GM23338 (cell line): ENCODE measurements around the gene KLHL22. TPM values are rescaled to one million over a fixed set of nuclear protein-coding genes. Genes with fewer than 3 reads are reported as not detected.
"Not testable (repeated sequence)": the region's sequence is repeated elsewhere in the genome, so short reads cannot be mapped to it uniquely, and the experiment has no call there.

Experiments used
- ATAC-seq: fragments of 200-7000 bp; cut with Tn5 transposase; 3 replicates; pipeline ENCODE4 v1.9.1; 2020
- DNase-seq: peaks from one replicate; pipeline ENCODE4 v3.0.0-alpha.2; 2015; ENCODE audit warnings: low spot score
- H2AFZ ChIP-seq: fragments of 200-600 bp; sonication (generic); 2 replicates; pipeline ENCODE4 v1.8.0; 2016; ENCODE audit warnings: antibody characterized with exemption, mild to moderate bottlenecking, moderate library complexity
- H3F3A ChIP-seq: fragments of 200-600 bp; sonication (generic); replicated peaks from 2 replicates; pipeline ENCODE4 v1.8.0; 2017; ENCODE audit warnings: antibody characterized with exemption, mixed run types, low read depth
- H3K27ac ChIP-seq: fragments of 200-600 bp; sonication (generic); 2 replicates; pipeline ENCODE4 v1.6.1; 2016; ENCODE audit warnings: low read depth
- H3K27me3 ChIP-seq: fragments of 200-600 bp; sonication (generic); 2 replicates; pipeline ENCODE4 v1.8.0; 2016; ENCODE audit warnings: mild to moderate bottlenecking, mixed run types, moderate library complexity; ENCODE audit not compliant: insufficient read depth
- H3K36me3 ChIP-seq: fragments of 200-600 bp; sonication (generic); 2 replicates; pipeline ENCODE4 v1.8.0; 2016; ENCODE audit warnings: mild to moderate bottlenecking; ENCODE audit not compliant: insufficient read depth
- H3K4me1 ChIP-seq: fragments of 200-600 bp; sonication (generic); 2 replicates; pipeline ENCODE4 v1.8.0; 2016; ENCODE audit warnings: mild to moderate bottlenecking, moderate library complexity; ENCODE audit not compliant: insufficient read depth
- H3K4me2 ChIP-seq: fragments of 200-600 bp; sonication (generic); 2 replicates; pipeline ENCODE4 v1.7.1; 2017; ENCODE audit warnings: mixed run types
- H3K4me3 ChIP-seq: fragments of 200-600 bp; sonication (generic); 2 replicates; pipeline ENCODE4 v1.6.1; 2016; ENCODE audit warnings: mixed run types
- H3K79me2 ChIP-seq: fragments of 200-600 bp; sonication (generic); replicated peaks from 2 replicates; pipeline ENCODE4 v1.8.0; 2017; ENCODE audit warnings: mild to moderate bottlenecking; ENCODE audit not compliant: insufficient read depth
- H3K9me2 ChIP-seq: fragments of 200-600 bp; sonication (generic); 2 replicates; pipeline ENCODE4 v1.8.0; 2017; ENCODE audit not compliant: insufficient read depth
- H4K20me1 ChIP-seq: fragments of 200-600 bp; sonication (generic); replicated peaks from 2 replicates; pipeline ENCODE4 v1.8.0; 2017; ENCODE audit warnings: mild to moderate bottlenecking; ENCODE audit not compliant: insufficient read depth
- H3K27ac Mint-ChIP-seq: 2 replicates; pipeline ENCODE4 v1.8.0; 2020; ENCODE audit warnings: inconsistent platforms, mild to moderate bottlenecking, moderate library complexity, mixed read lengths
- H3K27me3 Mint-ChIP-seq: 3 replicates; pipeline ENCODE4 v1.8.0; 2022; ENCODE audit warnings: low read depth, mild to moderate bottlenecking, moderate library complexity, mixed read lengths, inconsistent platforms; ENCODE audit not compliant: insufficient read depth, poor library complexity
- H3K36me3 Mint-ChIP-seq: 3 replicates; pipeline ENCODE4 v1.8.0; 2021; ENCODE audit warnings: low read depth, mild to moderate bottlenecking, inconsistent platforms, moderate library complexity, mixed read lengths
- H3K4me1 Mint-ChIP-seq: 3 replicates; pipeline ENCODE4 v1.8.0; 2020; ENCODE audit warnings: mild to moderate bottlenecking, inconsistent platforms, mixed read lengths
- H3K4me3 Mint-ChIP-seq: 3 replicates; pipeline ENCODE4 v1.8.0; 2021; ENCODE audit warnings: moderate library complexity, mild to moderate bottlenecking, inconsistent platforms, mixed read lengths
- H3K9me3 Mint-ChIP-seq: 3 replicates; pipeline ENCODE4 v1.8.0; 2020; ENCODE audit warnings: moderate library complexity, mild to moderate bottlenecking, inconsistent platforms, mixed read lengths
- CREB1 ChIP-seq: fragments of 250-450 bp; sonication (Bioruptor Pico); IDR thresholded peaks from 2 replicates; pipeline ENCODE4 v1.5.0; 2020; ENCODE audit warnings: low read depth, mild to moderate bottlenecking, moderate library complexity
- ETS1 ChIP-seq: IDR thresholded peaks from 2 replicates; pipeline ENCODE4 v1.6.1; 2016; ENCODE audit warnings: antibody characterized with exemption
- EZH2 ChIP-seq: fragments of 200-600 bp; sonication (generic); IDR thresholded peaks from one replicate; pipeline ENCODE4 v1.8.0; 2017; ENCODE audit warnings: antibody characterized with exemption, mild to moderate bottlenecking, low read depth; ENCODE audit not compliant: unreplicated experiment
- JUNB ChIP-seq: IDR thresholded peaks from one replicate; pipeline ENCODE4 v1.6.1; 2016; ENCODE audit warnings: antibody characterized with exemption; ENCODE audit not compliant: unreplicated experiment
- NANOG ChIP-seq: IDR thresholded peaks from 2 replicates; pipeline ENCODE4 v1.6.1; 2016; ENCODE audit warnings: antibody characterized with exemption, borderline replicate concordance
- REST ChIP-seq: IDR thresholded peaks from one replicate; pipeline ENCODE4 v1.6.1; 2018; ENCODE audit warnings: antibody characterized with exemption; ENCODE audit not compliant: unreplicated experiment
- polyA plus RNA-seq: library from polyadenylated mRNA; unstranded; fragments of >200 nt; fragmentation: Nextera tagmentation; extraction: Ambion mirVana; gene quantifications from 2 replicates; pipeline ENCODE4 v1.2.1, GENCODE V29; 2016
- total RNA-seq: library from RNA; depleted of rRNA; stranded (reverse); fragments of >200 nt; shearing (Covaris generic); gene quantifications from 2 replicates; pipeline ENCODE4 v1.2.3, GENCODE V29; 2014
- TF ChIP-seq, protein P1 (sequence below): fragments of 250-450 bp; sonication (Bioruptor Pico); IDR thresholded peaks from 2 replicates; pipeline ENCODE4 v1.5.0; 2020; ENCODE audit warnings: mild to moderate bottlenecking, moderate library complexity

Gene KLHL22
- total and polyA plus RNA-seq, 2 experiments from 2014 or later = 2.4 to 16.0 TPM

DNA sequence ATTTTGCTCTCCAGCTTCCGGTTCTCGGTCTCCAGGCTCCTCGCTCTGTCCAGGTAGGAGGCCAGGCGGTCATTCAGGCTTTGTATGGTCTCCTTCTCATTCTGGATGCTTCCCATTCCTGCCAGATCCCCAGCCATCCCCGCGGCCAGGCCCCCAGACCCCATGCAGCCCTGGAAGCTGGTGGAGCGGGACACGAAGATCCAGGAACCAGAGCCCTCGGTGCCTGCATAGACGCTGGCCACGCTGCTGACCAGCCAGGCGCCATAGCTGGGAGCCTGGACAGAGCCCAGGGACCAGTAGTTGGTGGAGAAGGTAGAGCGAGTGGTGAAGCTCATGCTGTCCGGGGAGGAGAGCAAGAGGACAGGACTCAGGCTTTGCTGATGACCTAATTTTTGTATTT is 11.8 kb downstream of the KLHL22 start (continued):
- TF ChIP-seq, protein P1, sequence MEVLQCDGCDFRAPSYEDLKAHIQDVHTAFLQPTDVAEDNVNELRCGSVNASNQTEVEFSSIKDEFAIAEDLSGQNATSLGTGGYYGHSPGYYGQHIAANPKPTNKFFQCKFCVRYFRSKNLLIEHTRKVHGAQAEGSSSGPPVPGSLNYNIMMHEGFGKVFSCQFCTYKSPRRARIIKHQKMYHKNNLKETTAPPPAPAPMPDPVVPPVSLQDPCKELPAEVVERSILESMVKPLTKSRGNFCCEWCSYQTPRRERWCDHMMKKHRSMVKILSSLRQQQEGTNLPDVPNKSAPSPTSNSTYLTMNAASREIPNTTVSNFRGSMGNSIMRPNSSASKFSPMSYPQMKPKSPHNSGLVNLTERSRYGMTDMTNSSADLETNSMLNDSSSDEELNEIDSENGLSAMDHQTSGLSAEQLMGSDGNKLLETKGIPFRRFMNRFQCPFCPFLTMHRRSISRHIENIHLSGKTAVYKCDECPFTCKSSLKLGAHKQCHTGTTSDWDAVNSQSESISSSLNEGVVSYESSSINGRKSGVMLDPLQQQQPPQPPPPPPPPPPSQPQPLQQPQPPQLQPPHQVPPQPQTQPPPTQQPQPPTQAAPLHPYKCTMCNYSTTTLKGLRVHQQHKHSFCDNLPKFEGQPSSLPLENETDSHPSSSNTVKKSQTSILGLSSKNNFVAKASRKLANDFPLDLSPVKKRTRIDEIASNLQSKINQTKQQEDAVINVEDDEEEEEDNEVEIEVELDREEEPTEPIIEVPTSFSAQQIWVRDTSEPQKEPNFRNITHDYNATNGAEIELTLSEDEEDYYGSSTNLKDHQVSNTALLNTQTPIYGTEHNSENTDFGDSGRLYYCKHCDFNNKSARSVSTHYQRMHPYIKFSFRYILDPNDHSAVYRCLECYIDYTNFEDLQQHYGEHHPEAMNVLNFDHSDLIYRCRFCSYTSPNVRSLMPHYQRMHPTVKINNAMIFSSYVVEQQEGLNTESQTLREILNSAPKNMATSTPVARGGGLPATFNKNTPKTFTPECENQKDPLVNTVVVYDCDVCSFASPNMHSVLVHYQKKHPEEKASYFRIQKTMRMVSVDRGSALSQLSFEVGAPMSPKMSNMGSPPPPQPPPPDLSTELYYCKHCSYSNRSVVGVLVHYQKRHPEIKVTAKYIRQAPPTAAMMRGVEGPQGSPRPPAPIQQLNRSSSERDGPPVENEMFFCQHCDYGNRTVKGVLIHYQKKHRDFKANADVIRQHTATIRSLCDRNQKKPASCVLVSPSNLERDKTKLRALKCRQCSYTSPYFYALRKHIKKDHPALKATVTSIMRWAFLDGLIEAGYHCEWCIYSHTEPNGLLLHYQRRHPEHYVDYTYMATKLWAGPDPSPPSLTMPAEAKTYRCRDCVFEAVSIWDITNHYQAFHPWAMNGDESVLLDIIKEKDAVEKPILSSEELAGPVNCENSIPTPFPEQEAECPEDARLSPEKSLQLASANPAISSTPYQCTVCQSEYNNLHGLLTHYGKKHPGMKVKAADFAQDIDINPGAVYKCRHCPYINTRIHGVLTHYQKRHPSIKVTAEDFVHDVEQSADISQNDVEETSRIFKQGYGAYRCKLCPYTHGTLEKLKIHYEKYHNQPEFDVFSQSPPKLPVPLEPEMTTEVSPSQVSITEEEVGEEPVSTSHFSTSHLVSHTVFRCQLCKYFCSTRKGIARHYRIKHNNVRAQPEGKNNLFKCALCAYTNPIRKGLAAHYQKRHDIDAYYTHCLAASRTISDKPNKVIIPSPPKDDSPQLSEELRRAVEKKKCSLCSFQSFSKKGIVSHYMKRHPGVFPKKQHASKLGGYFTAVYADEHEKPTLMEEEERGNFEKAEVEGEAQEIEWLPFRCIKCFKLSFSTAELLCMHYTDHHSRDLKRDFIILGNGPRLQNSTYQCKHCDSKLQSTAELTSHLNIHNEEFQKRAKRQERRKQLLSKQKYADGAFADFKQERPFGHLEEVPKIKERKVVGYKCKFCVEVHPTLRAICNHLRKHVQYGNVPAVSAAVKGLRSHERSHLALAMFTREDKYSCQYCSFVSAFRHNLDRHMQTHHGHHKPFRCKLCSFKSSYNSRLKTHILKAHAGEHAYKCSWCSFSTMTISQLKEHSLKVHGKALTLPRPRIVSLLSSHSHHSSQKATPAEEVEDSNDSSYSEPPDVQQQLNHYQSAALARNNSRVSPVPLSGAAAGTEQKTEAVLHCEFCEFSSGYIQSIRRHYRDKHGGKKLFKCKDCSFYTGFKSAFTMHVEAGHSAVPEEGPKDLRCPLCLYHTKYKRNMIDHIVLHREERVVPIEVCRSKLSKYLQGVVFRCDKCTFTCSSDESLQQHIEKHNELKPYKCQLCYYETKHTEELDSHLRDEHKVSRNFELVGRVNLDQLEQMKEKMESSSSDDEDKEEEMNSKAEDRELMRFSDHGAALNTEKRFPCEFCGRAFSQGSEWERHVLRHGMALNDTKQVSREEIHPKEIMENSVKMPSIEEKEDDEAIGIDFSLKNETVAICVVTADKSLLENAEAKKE = no peak
- TF ChIP-seq JUNB = no peak
- TF ChIP-seq REST = no peak
- no peak for TF ChIP-seq CREB1 (CRISPR knock-in tag)
- no peak for TF ChIP-seq NANOG
- no peak for TF ChIP-seq ETS1
- TF ChIP-seq EZH2 = no peak

DNA sequence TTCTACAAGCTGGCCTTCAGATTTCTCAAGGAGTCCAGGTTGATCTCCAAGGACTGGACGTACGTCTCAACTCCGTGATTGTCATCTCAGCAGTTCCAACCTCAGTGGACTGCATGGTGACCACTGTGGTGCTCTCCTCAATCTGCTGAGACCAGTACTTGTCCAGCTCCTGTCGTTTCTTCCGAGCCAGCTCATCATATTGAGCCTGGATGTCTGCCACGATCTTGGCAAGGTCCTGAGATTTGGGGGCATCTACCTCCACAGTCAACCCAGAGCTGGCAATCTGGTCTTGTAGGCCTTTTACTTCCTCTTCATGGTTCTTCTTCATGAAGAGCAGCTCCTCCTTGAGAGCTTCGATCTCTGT is 12.5 kb downstream of the KLHL22 start:
- H3K9me2 ChIP-seq, H3F3A ChIP-seq, ATAC-seq, H4K20me1 ChIP-seq, H3K79me2 ChIP-seq, H3K36me3 Mint-ChIP-seq, H3K27me3 ChIP-seq, H3K27ac ChIP-seq, H3K4me2 ChIP-seq, DNase-seq, H3K4me3 Mint-ChIP-seq, H3K4me3 ChIP-seq, H3K4me1 ChIP-seq, H3K36me3 ChIP-seq, H3K9me3 Mint-ChIP-seq, H2AFZ ChIP-seq, H3K4me1 Mint-ChIP-seq, H3K27ac Mint-ChIP-seq: not testable (repeated sequence)
- peaks cover 12% of the 10 kb centered on the region for H3K27me3 Mint-ChIP-seq
